PC-3 (cell line): ENCODE results near the gene NBPF14.
"Not testable (repeated sequence)": the region's sequence is repeated elsewhere in the genome, so short reads cannot be mapped to it uniquely, and the experiment has no call there.

Experiments used
- EZH2phosphoT487 ChIP-seq: fragments of 300-600 bp; sonication (generic); IDR thresholded peaks from 2 replicates; pipeline ENCODE4 v1.6.1; 2018; ENCODE audit warnings: mild to moderate bottlenecking, antibody characterized with exemption, low read length, borderline replicate concordance
- TF ChIP-seq, protein P1 (sequence below): fragments of 300-600 bp; sonication (generic); conservative IDR thresholded peaks from 2 replicates; pipeline ENCODE4 v1.5.1; 2017; ENCODE audit warnings: antibody characterized with exemption, low read depth, mild to moderate bottlenecking, low read length

- TF ChIP-seq, protein P1, sequence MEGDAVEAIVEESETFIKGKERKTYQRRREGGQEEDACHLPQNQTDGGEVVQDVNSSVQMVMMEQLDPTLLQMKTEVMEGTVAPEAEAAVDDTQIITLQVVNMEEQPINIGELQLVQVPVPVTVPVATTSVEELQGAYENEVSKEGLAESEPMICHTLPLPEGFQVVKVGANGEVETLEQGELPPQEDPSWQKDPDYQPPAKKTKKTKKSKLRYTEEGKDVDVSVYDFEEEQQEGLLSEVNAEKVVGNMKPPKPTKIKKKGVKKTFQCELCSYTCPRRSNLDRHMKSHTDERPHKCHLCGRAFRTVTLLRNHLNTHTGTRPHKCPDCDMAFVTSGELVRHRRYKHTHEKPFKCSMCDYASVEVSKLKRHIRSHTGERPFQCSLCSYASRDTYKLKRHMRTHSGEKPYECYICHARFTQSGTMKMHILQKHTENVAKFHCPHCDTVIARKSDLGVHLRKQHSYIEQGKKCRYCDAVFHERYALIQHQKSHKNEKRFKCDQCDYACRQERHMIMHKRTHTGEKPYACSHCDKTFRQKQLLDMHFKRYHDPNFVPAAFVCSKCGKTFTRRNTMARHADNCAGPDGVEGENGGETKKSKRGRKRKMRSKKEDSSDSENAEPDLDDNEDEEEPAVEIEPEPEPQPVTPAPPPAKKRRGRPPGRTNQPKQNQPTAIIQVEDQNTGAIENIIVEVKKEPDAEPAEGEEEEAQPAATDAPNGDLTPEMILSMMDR = not testable (repeated sequence)
- not testable (repeated sequence) for TF ChIP-seq EZH2phosphoT487
Observed at GRCh38 chr1:148528591-148528990, 67.2 kb downstream of the NBPF14 start.
